Activated CD8-positive, alpha-beta memory T cell treated with anti-CD3 and anti-CD28 coated beads for 36 hours (primary cell): ENCODE results near the gene CAB39. TPM values are rescaled to one million over a fixed set of nuclear protein-coding genes. Genes with fewer than 3 reads are reported as not detected.

Experiments
- CTCF ChIA-PET: fragments of 350-600 bp; sonication (Branson Sonifier 250); formaldehyde crosslinking; loops from one replicate; lab custom pipeline; 2021; ENCODE audit warnings: antibody characterized with exemption; lab: Charles Lee
- POLR2A ChIA-PET: fragments of 350-600 bp; sonication (Branson Sonifier 250); formaldehyde crosslinking; loops from one replicate; lab custom pipeline; 2021; ENCODE audit warnings: antibody characterized with exemption; lab: Charles Lee
- total RNA-seq, 2 experiments: library from RNA; stranded (reverse); gene quantifications; one replicate each; pipeline ENCODE4 v1.2.3, GENCODE V29; 2021

The CAB39 gene
- total RNA-seq, 2 experiments from 2014 or later, result 127 to 128 TPM

GRCh38 chr2:230852113-230852512, 139.5 kb downstream of the CAB39 start:
- ChIA-PET CTCF (interaction anchor here (0.6 to 5.5 kb wide), 4 partner anchors 9 to 137 kb away, joined by 3 to 27 read pairs (median 10); no protein-coding TSS in a partner anchor), POLR2A (no interaction called here)

- CTCF ChIA-PET, result interaction anchor here (2.0 to 2.3 kb wide), 2 partner anchors 11 to 126 kb away, joined by 7 to 13 read pairs; no protein-coding TSS in a partner anchor
- POLR2A ChIA-PET, result no interaction called here
Measured at GRCh38 chr2:230861552-230862255, 149.1 kb downstream of the CAB39 start.

- ChIA-PET POLR2A (interaction anchor here (0.6 kb wide), 1 partner anchor 258 kb away, joined by 6 read pairs; no protein-coding TSS in a partner anchor), CTCF (interaction anchor here (1.0 to 2.3 kb wide), 2 partner anchors 14 to 125 kb away, joined by 5 to 7 read pairs; no protein-coding TSS in a partner anchor)
Measured at GRCh38 chr2:230862292-230862691, 149.7 kb downstream of the CAB39 start.

GRCh38 chr2:230863031-230863430, 150.4 kb downstream of the CAB39 start:
- CTCF ChIA-PET, result interaction anchor here (1.0 to 2.3 kb wide), 3 partner anchors 14 to 124 kb away, joined by 4 to 7 read pairs (median 5); no protein-coding TSS in a partner anchor
- POLR2A ChIA-PET, result no interaction called here

- ChIA-PET CTCF (interaction anchor here (1.0 to 2.3 kb wide), 6 partner anchors 14 to 124 kb away, joined by 3 to 7 read pairs (median 4); no protein-coding TSS in a partner anchor), POLR2A (interaction anchor here (1.4 kb wide), 1 partner anchor 14 kb away, joined by 5 read pairs; no protein-coding TSS in a partner anchor)
Measured at GRCh38 chr2:230863442-230864121, 150.9 kb downstream of the CAB39 start.

- ChIA-PET CTCF (interaction anchor here (0.9 to 1.4 kb wide), 6 partner anchors 13 to 121 kb away, joined by 3 to 5 read pairs (median 3); no protein-coding TSS in a partner anchor), POLR2A (interaction anchor here (1.1 to 1.4 kb wide), 2 partner anchors 13 to 42 kb away, joined by 4 to 5 read pairs; no protein-coding TSS in a partner anchor)
Measured at GRCh38 chr2:230864122-230864604, 151.5 kb downstream of the CAB39 start.

GRCh38 chr2:230864605-230865306, 152.1 kb downstream of the CAB39 start, which contains the start of gene ITM2C:
TSS of gene ITM2C (plus strand) at chr2:230864942. CDS start at chr2:230865026, 84 bp downstream.
- ChIA-PET CTCF (interaction anchor here (0.6 to 1.4 kb wide), 10 partner anchors 13 to 121 kb away, joined by 3 to 5 read pairs (median 3); no protein-coding TSS in a partner anchor), POLR2A (interaction anchor here (1.1 to 1.4 kb wide), 2 partner anchors 12 to 41 kb away, joined by 4 to 5 read pairs; no protein-coding TSS in a partner anchor)

GRCh38 chr2:230865307-230865765, 152.7 kb downstream of the CAB39 start:
- CTCF ChIA-PET, result interaction anchor here (0.6 to 1.4 kb wide), 10 partner anchors 12 to 120 kb away, joined by 3 to 5 read pairs (median 3); no protein-coding TSS in a partner anchor
- POLR2A ChIA-PET, result interaction anchor here (1.1 to 1.4 kb wide), 2 partner anchors 12 to 40 kb away, joined by 4 to 5 read pairs; no protein-coding TSS in a partner anchor

GRCh38 chr2:230865766-230866755, 153.4 kb downstream of the CAB39 start:
- ChIA-PET CTCF (interaction anchor here (0.9 to 1.9 kb wide), 7 partner anchors 10 to 47 kb away, joined by 3 to 7 read pairs (median 5); no protein-coding TSS in a partner anchor), POLR2A (no interaction called here)

- ChIA-PET POLR2A (no interaction called here), CTCF (interaction anchor here (0.9 to 1.9 kb wide), 6 partner anchors 9 to 46 kb away, joined by 3 to 7 read pairs (median 5); no protein-coding TSS in a partner anchor)
Measured at GRCh38 chr2:230866756-230867523, 154.3 kb downstream of the CAB39 start.

- ChIA-PET POLR2A (no interaction called here), CTCF (no interaction called here)
Measured at GRCh38 chr2:230868161-230868946, 155.7 kb downstream of the CAB39 start.

GRCh38 chr2:230868947-230869913, 156.6 kb downstream of the CAB39 start:
- POLR2A ChIA-PET, result no interaction called here
- CTCF ChIA-PET, result no interaction called here

GRCh38 chr2:230869914-230870543, 157.4 kb downstream of the CAB39 start:
- ChIA-PET POLR2A (no interaction called here), CTCF (interaction anchor here (0.9 to 1.2 kb wide), 2 partner anchors 12 to 23 kb away, joined by 3 read pairs; no protein-coding TSS in a partner anchor)
